HepG2 (cell line): ENCODE data around the gene TYW1.
"Not testable (repeated sequence)": the region's sequence is repeated elsewhere in the genome, so short reads cannot be mapped to it uniquely, and the experiment has no call there.

Experiments used
- GABPA ChIP-seq, 2 experiments: IDR thresholded peaks; 2 replicates each; pipeline ENCODE4 v1.6.1; 2011 to 2016; ENCODE audit warnings: low read depth in 2 of 2, low read length in 1 of 2, missing biosample characterization in 1 of 2, missing genetic modification characterization in 1 of 2
- MTA3 ChIP-seq: sonication (generic); formaldehyde crosslinking; IDR thresholded peaks from 2 replicates; pipeline ENCODE4 v1.4.0; 2020; ENCODE audit warnings: missing genetic modification reagents
- MXI1 ChIP-seq: IDR thresholded peaks from 3 replicates; pipeline ENCODE4 v1.6.1; 2012; ENCODE audit warnings: low read depth, low read length, inconsistent platforms, borderline replicate concordance
- PRPF4 ChIP-seq: fragments of 200-400 bp; formaldehyde crosslinking; IDR thresholded peaks from 2 replicates; pipeline ENCODE4 v1.6.1; 2016; ENCODE audit warnings: low read length, low read depth; ENCODE audit not compliant: poor library complexity, severe bottlenecking

- TF ChIP-seq GABPA (IDR thresholded peaks at IDR 0.05; ENCODE audit: low read depth, low read length); GABPA (CRISPR knock-in tag; IDR thresholded peaks at IDR 0.05; ENCODE audit: low read depth); MXI1; MTA3; PRPF4: not testable (repeated sequence)
Observed at GRCh38 chr7:67049908-67050307, 53.3 kb downstream of the TYW1 start.
